SU-DHL-6 (cell line): ENCODE results near the gene A3GALT2.

ENCODE experiments used
- H2AFZ ChIP-seq: fragments of 200-600 bp; sonication (generic); 2 replicates; pipeline ENCODE4 v1.6.1; 2014; ENCODE audit warnings: low read depth, mild to moderate bottlenecking, moderate library complexity, mixed read lengths, antibody characterized with exemption, low read length; ENCODE audit not compliant: severe bottlenecking
- H3F3A ChIP-seq: fragments of 200-600 bp; shearing (Covaris generic); 2 replicates; pipeline ENCODE4 v1.6.0; 2016; ENCODE audit warnings: antibody characterized with exemption, mild to moderate bottlenecking; ENCODE audit not compliant: insufficient read depth
- H3K27ac ChIP-seq: fragments of 200-600 bp; sonication (generic); 2 replicates; pipeline ENCODE4 v1.5.1; 2016; ENCODE audit warnings: low read depth, mild to moderate bottlenecking, low read length, moderate library complexity, mixed read lengths
- H3K27me3 ChIP-seq: fragments of 200-600 bp; sonication (generic), shearing (Covaris generic); 2 replicates; pipeline ENCODE4 v1.6.0; 2014; ENCODE audit warnings: mild to moderate bottlenecking, low read length
- H3K36me3 ChIP-seq: fragments of 200-600 bp; sonication (generic); 2 replicates; pipeline ENCODE4 v1.6.1; 2014; ENCODE audit warnings: mild to moderate bottlenecking, low read length, mixed read lengths
- H3K4me2 ChIP-seq: fragments of 300-600, 200-600 bp; shearing (Covaris generic), sonication (generic); 2 replicates; pipeline ENCODE4 v1.6.0; 2014; ENCODE audit warnings: low read length, low read depth, mild to moderate bottlenecking; ENCODE audit not compliant: poor library complexity, severe bottlenecking
- H3K4me3 ChIP-seq: fragments of 200-600 bp; sonication (generic); 2 replicates; pipeline ENCODE4 v1.5.1; 2014; ENCODE audit warnings: antibody characterized with exemption, low read length, mild to moderate bottlenecking, mixed read lengths; ENCODE audit not compliant: insufficient read depth, poor library complexity, severe bottlenecking
- H3K79me2 ChIP-seq: fragments of 200-600 bp; sonication (generic); 2 replicates; pipeline ENCODE4 v1.6.1; 2014; ENCODE audit warnings: mild to moderate bottlenecking, low read length, moderate library complexity; ENCODE audit not compliant: insufficient read depth
- H3K9ac ChIP-seq: fragments of 200-600 bp; sonication (generic); 2 replicates; pipeline ENCODE4 v1.7.0; 2014; ENCODE audit warnings: mild to moderate bottlenecking, low read length
- H3K9me2 ChIP-seq: fragments of 200-600 bp; sonication (generic); replicated peaks from 2 replicates; pipeline ENCODE4 v1.6.1; 2014; ENCODE audit warnings: low read length; ENCODE audit not compliant: insufficient read depth
- H3K9me3 ChIP-seq: fragments of 200-600 bp; sonication (generic); 2 replicates; pipeline ENCODE4 v1.6.1; 2014; ENCODE audit warnings: low read length, mixed read lengths; ENCODE audit not compliant: insufficient read depth
- H4K20me1 ChIP-seq: fragments of 200-600 bp; sonication (generic); 2 replicates; pipeline ENCODE4 v1.6.1; 2014; ENCODE audit warnings: low read depth, mild to moderate bottlenecking, antibody characterized with exemption, low read length, moderate library complexity, mixed read lengths
- CTCF ChIP-seq: fragments of 200-600 bp; sonication (generic); IDR thresholded peaks from one replicate; pipeline ENCODE4 v1.5.1; 2017; ENCODE audit warnings: antibody characterized with exemption, mild to moderate bottlenecking, low read length, moderate library complexity; ENCODE audit not compliant: insufficient read depth, poor library complexity, severe bottlenecking
- EZH2phosphoT487 ChIP-seq: fragments of 200-600 bp; sonication (generic), shearing (Covaris generic); conservative IDR thresholded peaks from 2 replicates; pipeline ENCODE4 v1.6.1; 2018; ENCODE audit warnings: mild to moderate bottlenecking, antibody characterized with exemption, low read length, moderate library complexity, mixed read lengths

A3GALT2 gene

DNA sequence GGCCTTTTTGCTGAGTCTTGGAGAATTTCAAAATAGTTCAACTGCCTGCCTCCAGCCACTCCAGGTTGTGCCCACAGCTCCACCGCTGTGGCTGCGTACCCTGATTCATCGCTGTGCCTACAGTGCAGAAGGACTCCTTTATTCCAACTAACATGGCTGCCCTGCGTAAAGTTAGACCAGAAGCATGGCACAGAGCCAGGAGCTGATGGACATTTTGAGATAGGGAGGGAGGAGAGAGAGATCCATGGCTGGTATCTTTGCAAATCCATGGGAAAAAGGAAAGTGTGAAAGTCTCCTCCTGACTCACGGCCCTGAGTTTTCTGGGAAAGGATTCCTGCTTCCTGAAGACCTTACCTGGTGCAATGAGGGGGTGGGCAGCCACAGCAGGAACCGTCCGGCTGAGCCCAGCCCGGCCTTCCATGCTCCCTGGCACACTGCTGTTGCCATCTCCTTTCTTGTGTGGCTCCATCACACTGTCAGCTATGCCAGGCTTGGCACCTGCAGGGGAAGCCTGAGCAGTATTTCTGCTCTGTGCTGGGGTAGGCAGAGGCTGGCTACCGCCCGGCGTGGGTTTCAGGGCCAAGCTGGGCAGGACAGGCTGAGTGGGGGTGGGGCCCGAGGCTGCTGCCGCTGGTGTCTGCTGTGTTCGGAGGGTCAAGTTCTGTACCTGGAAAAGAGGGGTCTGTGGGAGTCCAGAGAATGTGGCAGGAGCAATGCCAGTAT lies 46.0 kb upstream of the A3GALT2 start:
- H3K4me2 ChIP-seq: no peak overlapping the region

GRCh38 chr1:33365560-33365997 lies 44.7 kb upstream of the A3GALT2 start:
- Histone ChIP-seq H3K79me2 (no peaks in the 10 kb centered on the region), H3K9ac (no peak overlapping the region), H3K36me3 (no peaks in the 10 kb centered on the region), H3K27me3 (no peaks in the 10 kb centered on the region), H3F3A (no peaks in the 10 kb centered on the region), H2AFZ (no peak overlapping the region), H3K9me3 (no peaks in the 10 kb centered on the region), H3K9me2 (no peaks in the 10 kb centered on the region), H3K4me3 (no peak overlapping the region), H3K4me2 (no peak overlapping the region), H3K27ac (no peak overlapping the region), H4K20me1 (no peaks in the 10 kb centered on the region)
- TF ChIP-seq EZH2phosphoT487: no peak

More for the DNA sequence above, 46.0 kb upstream of the A3GALT2 start:
- H2AFZ ChIP-seq: no peak overlapping the region
- no peaks in the 10 kb centered on the region for H4K20me1 ChIP-seq
- H3F3A ChIP-seq: no peaks in the 10 kb centered on the region
- H3K27ac ChIP-seq: no peak overlapping the region
- H3K36me3 ChIP-seq: no peaks in the 10 kb centered on the region
- no peaks in the 10 kb centered on the region for H3K9me2 ChIP-seq
- H3K9ac ChIP-seq: no peak overlapping the region
- no peak overlapping the region for H3K4me3 ChIP-seq
- H3K79me2 ChIP-seq: no peaks in the 10 kb centered on the region
- H3K27me3 ChIP-seq: no peaks in the 10 kb centered on the region
- no peaks in the 10 kb centered on the region for H3K9me3 ChIP-seq
- TF ChIP-seq EZH2phosphoT487 (no peak), CTCF (no peak)

GRCh38 chr1:33364565-33364918 lies 43.6 kb upstream of the A3GALT2 start:
- H3F3A ChIP-seq: no peaks in the 10 kb centered on the region
- H3K27ac ChIP-seq: no peak overlapping the region
- H3K9me3 ChIP-seq: no peaks in the 10 kb centered on the region
- no peaks in the 10 kb centered on the region for H3K36me3 ChIP-seq
- H3K9ac ChIP-seq: no peak overlapping the region
- H2AFZ ChIP-seq: no peak overlapping the region
- no peaks in the 10 kb centered on the region for H4K20me1 ChIP-seq
- H3K9me2 ChIP-seq: no peaks in the 10 kb centered on the region
- no peak overlapping the region for H3K4me3 ChIP-seq
- no peak overlapping the region for H3K4me2 ChIP-seq
- no peaks in the 10 kb centered on the region for H3K27me3 ChIP-seq
- TF ChIP-seq CTCF (no peak), EZH2phosphoT487 (no peak)
- H3K79me2 ChIP-seq: no peaks in the 10 kb centered on the region

GRCh38 chr1:33363470-33363861 lies 42.6 kb upstream of the A3GALT2 start:
- H4K20me1 ChIP-seq: no peaks in the 10 kb centered on the region
- no peak overlapping the region for H3K4me2 ChIP-seq
- H3K27ac ChIP-seq: no peak overlapping the region
- TF ChIP-seq EZH2phosphoT487: no peak
- no peak for TF ChIP-seq CTCF
- no peaks in the 10 kb centered on the region for H3K79me2 ChIP-seq
- H3K4me3 ChIP-seq: no peak overlapping the region
- H2AFZ ChIP-seq: no peak overlapping the region
- H3K9me3 ChIP-seq: no peaks in the 10 kb centered on the region
- H3F3A ChIP-seq: no peaks in the 10 kb centered on the region
- no peaks in the 10 kb centered on the region for H3K36me3 ChIP-seq
- H3K9ac ChIP-seq: no peak overlapping the region
- H3K9me2 ChIP-seq: no peaks in the 10 kb centered on the region
- H3K27me3 ChIP-seq: no peaks in the 10 kb centered on the region
